Karpas-422 (cell line): Measurements from ENCODE around the gene PIP5KL1. TPM values are rescaled to one million over a fixed set of nuclear protein-coding genes. Genes with fewer than 3 reads are reported as not detected.
A peak's percentile ranks its signal among the peaks of the same experiment; 100 is the strongest.

ENCODE experiments used
- DNase-seq: peaks from one replicate; pipeline ENCODE4 v3.0.0-alpha.2; 2015
- H2AFZ ChIP-seq: fragments of 200-600 bp; sonication (generic); 2 replicates; pipeline ENCODE4 v1.6.1; 2014; ENCODE audit warnings: antibody characterized with exemption, low read length, mixed read lengths
- H3K27ac ChIP-seq: fragments of 200-600 bp; sonication (generic); 2 replicates; pipeline ENCODE4 v1.5.1; 2014; ENCODE audit warnings: mild to moderate bottlenecking, low read length, moderate library complexity
- H3K27me3 ChIP-seq: fragments of 200-600 bp; sonication (generic); 2 replicates; pipeline ENCODE4 v1.6.1; 2014; ENCODE audit warnings: low read length, mixed read lengths
- H3K36me3 ChIP-seq: fragments of 200-600 bp; sonication (generic); 2 replicates; pipeline ENCODE4 v1.6.1; 2014; ENCODE audit warnings: low read length, mixed read lengths; ENCODE audit not compliant: insufficient read depth
- H3K4me1 ChIP-seq: fragments of 200-600 bp; sonication (generic); 2 replicates; pipeline ENCODE4 v1.6.1; 2014; ENCODE audit warnings: mild to moderate bottlenecking, low read length, mixed read lengths
- H3K4me2 ChIP-seq: fragments of 200-600 bp; sonication (generic); 2 replicates; pipeline ENCODE4 v1.6.1; 2014; ENCODE audit warnings: low read length, low read depth, mild to moderate bottlenecking; ENCODE audit not compliant: poor library complexity, severe bottlenecking
- H3K4me3 ChIP-seq: fragments of 200-600 bp; sonication (generic); 2 replicates; pipeline ENCODE4 v1.5.1; 2014; ENCODE audit warnings: mild to moderate bottlenecking, antibody characterized with exemption, low read length, mixed read lengths
- H3K79me2 ChIP-seq: fragments of 200-600 bp; sonication (generic); 2 replicates; pipeline ENCODE4 v1.6.1; 2014; ENCODE audit warnings: mild to moderate bottlenecking, low read length, mixed read lengths
- H3K9ac ChIP-seq: fragments of 200-600 bp; sonication (generic); 2 replicates; pipeline ENCODE4 v1.6.0; 2014; ENCODE audit warnings: low read length
- H3K9me2 ChIP-seq: fragments of 200-600 bp; sonication (generic), shearing (Covaris generic); replicated peaks from 2 replicates; pipeline ENCODE4 v1.6.0; 2014; ENCODE audit warnings: mild to moderate bottlenecking, low read length, moderate library complexity; ENCODE audit not compliant: insufficient read depth
- H3K9me3 ChIP-seq: fragments of 300-700, 200-600 bp; sonication (generic); 2 replicates; pipeline ENCODE4 v1.6.1; 2014; ENCODE audit warnings: low read length, mixed read lengths
- H4K20me1 ChIP-seq: fragments of 200-600 bp; sonication (generic); 2 replicates; pipeline ENCODE4 v1.6.1; 2014; ENCODE audit warnings: mild to moderate bottlenecking, antibody characterized with exemption, low read length, low read depth; ENCODE audit not compliant: insufficient read depth
- total RNA-seq: library from RNA; depleted of rRNA; stranded (reverse); fragments of >200 nt; shearing (Covaris generic); gene quantifications from 2 replicates; pipeline ENCODE4 v1.2.3, GENCODE V29; 2014; ENCODE audit warnings: low replicate concordance

Gene PIP5KL1
- total RNA-seq, 1 experiment from 2014 or later = 2.7 TPM

DNA sequence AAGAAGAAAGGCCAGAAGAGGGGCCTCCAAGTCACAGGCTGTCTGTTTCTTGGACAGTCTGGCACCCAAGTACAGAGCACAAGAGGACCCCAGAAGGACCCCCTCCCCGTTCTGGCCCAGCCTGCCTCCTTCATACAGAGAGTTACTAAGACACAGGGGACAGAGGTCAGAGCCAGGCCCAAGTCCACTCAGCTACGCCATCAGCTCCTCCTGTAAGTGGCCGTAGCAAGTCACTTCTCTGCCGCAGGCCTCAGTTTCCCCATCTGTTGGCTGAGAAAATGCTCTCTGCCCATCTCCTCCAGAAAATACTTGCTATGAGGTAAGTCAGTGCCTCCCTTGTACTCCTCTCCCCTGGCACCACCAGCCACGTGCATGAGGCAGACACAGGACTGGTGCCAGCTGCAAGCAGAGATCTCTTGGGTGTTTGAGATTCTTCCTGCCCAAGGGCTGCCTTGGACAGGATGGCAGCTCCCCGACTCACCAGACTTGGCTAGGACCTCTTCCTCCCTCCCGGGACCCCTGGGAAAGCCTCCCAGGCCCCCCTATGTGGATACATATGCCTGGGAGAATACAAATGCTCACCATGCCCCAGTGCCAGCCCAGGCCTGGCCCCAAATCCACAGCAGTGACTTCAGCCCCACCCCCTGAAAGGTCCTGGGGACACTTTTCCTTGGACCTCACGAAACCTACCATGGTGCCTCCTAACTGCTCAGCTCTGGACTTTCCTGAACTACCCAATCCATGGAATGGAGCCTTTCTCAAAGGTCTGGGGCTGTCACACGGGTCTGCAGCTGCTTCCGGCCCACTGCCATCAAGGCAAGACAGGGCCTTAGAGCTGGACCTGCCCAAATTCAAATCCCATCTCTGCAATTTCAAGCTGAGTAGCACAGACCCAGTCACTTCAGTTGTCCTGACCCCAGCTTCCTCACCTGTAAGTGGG lies 45.1 kb upstream of the PIP5KL1 start:
- H3K79me2 ChIP-seq = no peaks in the 10 kb centered on the region
- H3K9ac ChIP-seq = no peak overlapping the region
- no peaks in the 10 kb centered on the region for H3K36me3 ChIP-seq

DNA sequence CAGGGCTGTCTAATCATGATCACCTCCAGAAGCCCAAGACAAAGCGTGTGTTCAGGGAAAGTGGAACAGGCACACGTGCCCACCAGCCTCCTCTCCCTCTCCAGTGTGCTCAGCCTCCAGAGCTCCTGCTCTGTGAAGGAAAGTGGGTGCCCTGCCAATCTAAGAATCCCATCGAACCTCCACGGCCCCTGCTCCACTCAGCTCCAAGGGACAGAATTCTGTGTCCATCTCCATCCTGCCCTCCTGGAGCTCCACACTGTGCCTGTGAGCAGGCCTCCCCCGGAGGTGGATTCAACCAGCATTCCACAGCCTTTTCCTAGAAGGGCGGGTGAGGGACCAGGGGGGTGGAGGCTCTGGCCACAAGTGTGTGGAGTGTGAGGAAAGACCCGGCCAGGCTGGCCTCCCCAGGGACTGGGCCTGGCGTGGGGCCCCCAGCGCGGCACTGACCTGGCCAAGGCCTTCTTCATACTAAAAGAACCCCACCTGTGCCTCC lies 44.2 kb upstream of the PIP5KL1 start:
- Histone ChIP-seq H3K4me3 (no peak overlapping the region), H3K4me1 (peaks cover 65% of the 10 kb centered on the region), H3K79me2 (no peaks in the 10 kb centered on the region), H3K27ac (no peak overlapping the region), H2AFZ (no peak overlapping the region), H3K9ac (no peak overlapping the region), H3K9me3 (no peaks in the 10 kb centered on the region), H3K4me2 (no peak overlapping the region), H4K20me1 (peaks cover 66% of the 10 kb centered on the region), H3K36me3 (no peaks in the 10 kb centered on the region), H3K27me3 (no peaks in the 10 kb centered on the region), H3K9me2 (no peaks in the 10 kb centered on the region)
- no peak for DNase-seq

More for the DNA sequence above, 45.1 kb upstream of the PIP5KL1 start:
- H2AFZ ChIP-seq = no peak overlapping the region
- H3K9me2 ChIP-seq = no peaks in the 10 kb centered on the region
- DNase-seq = no peak
- peaks cover 69% of the 10 kb centered on the region for H4K20me1 ChIP-seq
- H3K4me2 ChIP-seq = no peak overlapping the region
- H3K27ac ChIP-seq = no peak overlapping the region
- H3K9me3 ChIP-seq = no peaks in the 10 kb centered on the region
- H3K27me3 ChIP-seq = no peaks in the 10 kb centered on the region
- no peak overlapping the region for H3K4me3 ChIP-seq
- H3K4me1 ChIP-seq = peaks cover 65% of the 10 kb centered on the region

DNA sequence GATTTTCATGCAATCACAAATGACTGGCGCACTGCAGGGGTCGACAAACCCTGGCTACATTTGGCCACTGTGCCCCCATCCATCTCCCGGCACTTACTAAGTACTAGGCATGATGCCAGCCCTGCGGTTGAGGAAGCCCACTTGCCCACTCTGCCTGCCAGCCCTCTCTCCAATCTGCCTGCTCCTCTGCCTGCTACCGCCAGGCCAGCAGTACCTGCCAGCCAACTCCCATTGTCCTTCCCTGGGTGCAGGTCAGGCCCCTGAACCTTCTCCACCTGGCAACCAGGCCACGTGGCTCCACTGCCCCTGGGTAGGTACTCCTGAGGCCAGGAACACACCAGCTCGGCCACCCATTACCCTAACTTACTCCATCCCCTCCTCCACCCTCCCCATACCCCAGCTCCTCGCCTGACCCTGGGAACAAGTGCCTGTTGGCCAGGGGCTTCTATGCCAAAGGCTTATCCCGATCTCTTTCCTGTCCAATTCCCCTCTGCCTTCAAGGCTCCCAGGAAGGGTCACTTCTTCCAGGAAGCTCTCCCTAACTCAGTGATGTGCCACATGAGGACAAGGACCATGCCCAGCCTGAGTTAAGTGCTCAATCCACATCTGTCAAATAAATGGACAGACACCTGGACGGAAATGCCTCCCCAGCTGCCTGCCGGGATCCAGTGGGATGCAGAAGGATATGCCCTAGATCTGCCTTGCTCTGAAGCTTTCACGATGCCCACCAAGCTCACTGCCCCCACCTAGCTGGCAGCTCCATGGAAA lies 43.6 kb upstream of the PIP5KL1 start:
- H3K9ac ChIP-seq = no peak overlapping the region
- no peaks in the 10 kb centered on the region for H3K9me3 ChIP-seq
- no peaks in the 10 kb centered on the region for H3K36me3 ChIP-seq
- no peaks in the 10 kb centered on the region for H3K9me2 ChIP-seq
- H3K4me3 ChIP-seq = no peak overlapping the region
- peaks cover 59% of the 10 kb centered on the region for H3K4me1 ChIP-seq
- H3K27me3 ChIP-seq = no peaks in the 10 kb centered on the region
- H2AFZ ChIP-seq = no peak overlapping the region
- no peak overlapping the region for H3K4me2 ChIP-seq
- no peak for DNase-seq
- peaks cover 65% of the 10 kb centered on the region for H4K20me1 ChIP-seq
- no peaks in the 10 kb centered on the region for H3K79me2 ChIP-seq
- H3K27ac ChIP-seq = no peak overlapping the region

DNA sequence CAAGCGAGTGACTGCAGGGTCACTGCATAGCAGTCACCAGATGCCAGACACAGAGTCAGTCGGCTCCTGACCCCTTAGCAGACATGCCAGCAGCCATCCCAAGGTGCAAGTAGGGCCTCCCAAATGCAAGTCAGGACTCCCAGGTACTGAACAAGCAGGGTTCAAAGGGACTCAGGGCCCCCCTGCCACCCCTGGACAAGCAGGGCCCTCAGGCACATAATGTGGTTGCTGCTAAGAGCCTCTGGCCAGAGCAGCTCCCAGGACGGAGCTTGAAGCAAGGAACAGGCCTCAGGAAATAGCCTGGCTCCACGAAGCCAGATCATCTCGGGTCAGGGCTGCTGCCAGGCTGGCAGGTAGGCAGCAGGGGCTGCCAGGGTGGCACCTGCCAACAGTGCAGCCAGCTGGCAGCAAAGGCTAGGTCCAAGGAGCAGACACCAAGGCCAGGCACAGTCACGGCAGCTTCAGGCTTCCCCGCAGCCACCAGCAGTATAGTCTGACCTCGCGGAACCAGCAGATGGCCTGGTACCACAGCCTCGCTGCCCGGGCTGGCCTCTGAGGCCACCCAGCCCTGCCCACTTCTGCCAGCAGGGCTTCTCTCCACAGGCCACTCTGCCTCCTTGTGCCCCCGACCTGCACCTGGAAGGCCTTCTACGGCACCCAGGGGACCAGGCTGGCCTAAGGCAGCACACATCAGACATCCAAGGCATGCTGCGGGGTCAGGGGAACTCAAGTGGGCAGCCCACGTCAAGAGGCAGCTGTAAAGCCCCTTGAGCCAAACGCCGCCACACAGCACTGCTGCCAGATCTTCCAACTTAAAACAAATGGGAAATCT lies 42.8 kb upstream of the PIP5KL1 start:
- no peak overlapping the region for H3K4me2 ChIP-seq
- peaks cover 51% of the 10 kb centered on the region for H3K4me1 ChIP-seq
- no peak overlapping the region for H3K27ac ChIP-seq
- H3K9me2 ChIP-seq = no peaks in the 10 kb centered on the region
- H3K9me3 ChIP-seq = no peaks in the 10 kb centered on the region
- no peaks in the 10 kb centered on the region for H3K79me2 ChIP-seq
- no peak for DNase-seq
- 0 out of 2 replicates have a peak overlapping the region, but pooled peaks have one; percentile 5 for H3K9ac ChIP-seq
- H4K20me1 ChIP-seq = peaks cover 70% of the 10 kb centered on the region
- no peaks in the 10 kb centered on the region for H3K36me3 ChIP-seq
- no peak overlapping the region for H3K4me3 ChIP-seq
- no peak overlapping the region for H2AFZ ChIP-seq
- no peaks in the 10 kb centered on the region for H3K27me3 ChIP-seq

DNA sequence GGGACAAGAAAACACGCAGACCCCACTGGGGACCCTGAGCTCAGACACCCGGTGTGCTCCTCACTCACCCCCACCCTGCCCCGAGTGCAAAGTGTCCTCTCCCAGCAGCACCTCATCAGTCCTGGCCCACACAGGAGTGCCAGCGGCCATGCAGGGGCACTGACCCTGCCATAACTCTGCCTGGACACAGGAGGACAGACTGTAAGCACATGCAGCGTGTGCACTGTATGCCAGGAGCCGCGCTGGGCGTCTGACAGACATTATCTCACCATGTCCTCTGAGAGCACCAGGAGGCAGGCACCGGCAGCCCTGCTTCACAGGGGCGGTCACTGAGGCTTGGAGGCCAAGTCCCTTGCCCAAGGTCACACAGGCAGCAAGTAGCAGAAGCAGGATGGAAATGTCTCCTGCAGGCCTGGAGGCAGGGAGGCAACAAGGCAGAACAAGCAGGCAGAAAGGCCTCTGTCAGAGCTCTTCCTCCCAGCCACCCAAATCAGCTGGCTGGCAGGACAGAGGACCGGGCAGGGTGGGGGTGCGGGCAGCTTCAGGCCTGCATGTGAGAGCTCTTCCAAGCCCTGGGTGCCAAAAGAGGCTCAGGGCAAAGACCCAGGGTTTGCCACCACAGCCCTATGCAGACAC lies 41.8 kb upstream of the PIP5KL1 start:
- DNase-seq = no peak
- Histone ChIP-seq H4K20me1 (peaks cover 70% of the 10 kb centered on the region), H3K36me3 (no peaks in the 10 kb centered on the region), H3K4me1 (peaks cover 40% of the 10 kb centered on the region), H3K9me2 (no peaks in the 10 kb centered on the region), H3K27ac (no peak overlapping the region), H3K4me3 (no peak overlapping the region; the same call in 1 of the 2 replicates), H3K9me3 (no peaks in the 10 kb centered on the region), H3K27me3 (no peaks in the 10 kb centered on the region), H3K4me2 (peak overlapping the region; percentile 33), H2AFZ (no peak overlapping the region), H3K9ac (peak overlapping the region; percentile 40), H3K79me2 (no peaks in the 10 kb centered on the region)

DNA sequence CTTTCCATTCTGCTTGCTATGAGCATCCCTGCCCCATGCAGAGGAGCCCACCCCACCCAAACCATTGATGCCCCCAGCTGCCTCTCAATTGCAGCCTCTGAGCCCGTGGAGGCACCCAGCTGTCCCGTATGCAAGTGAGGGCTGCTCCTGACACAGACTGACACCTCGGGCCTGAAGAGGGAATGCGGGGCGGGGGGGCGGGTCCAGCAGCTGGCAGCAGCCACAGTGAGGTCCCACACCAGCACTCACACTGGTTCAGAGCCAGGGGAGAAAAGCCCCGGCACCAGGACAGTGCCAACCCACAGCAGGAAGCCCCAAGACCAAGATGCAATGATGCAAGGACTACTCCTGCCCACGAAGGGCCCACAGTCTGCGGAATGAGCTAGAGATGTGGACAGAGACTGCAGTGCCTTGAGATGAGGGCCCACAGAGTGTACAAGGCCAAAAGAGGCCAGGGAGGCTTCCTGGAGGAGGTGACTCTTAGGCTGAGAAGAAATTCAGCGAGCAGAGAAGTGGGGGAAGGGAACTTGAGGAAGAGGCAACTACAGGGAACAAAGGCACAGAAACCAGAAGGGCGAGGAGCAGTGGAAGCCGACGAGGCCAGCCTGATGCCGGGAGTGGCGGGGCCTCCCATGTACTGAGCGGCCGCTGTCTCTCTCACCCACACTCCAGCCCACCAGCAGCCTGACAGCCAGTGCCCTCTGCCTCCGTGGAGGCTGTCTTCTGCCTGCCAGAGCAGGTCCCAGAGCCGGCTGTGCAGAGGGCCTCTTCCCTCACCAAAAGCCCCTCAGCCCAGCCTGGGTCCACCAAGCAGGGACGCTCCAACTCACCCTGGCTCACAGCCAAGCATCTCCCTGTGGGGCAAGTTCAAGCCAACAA lies 41.0 kb upstream of the PIP5KL1 start:
- no peaks in the 10 kb centered on the region for H3K9me3 ChIP-seq

More for the DNA sequence above, 41.0 kb upstream of the PIP5KL1 start:
- Histone ChIP-seq H2AFZ (no peak overlapping the region), H3K79me2 (no peaks in the 10 kb centered on the region), H3K4me3 (no peak overlapping the region; the same call in 1 of the 2 replicates), H3K9ac (peak overlapping the region; percentile 40), H3K27me3 (no peaks in the 10 kb centered on the region), H3K9me2 (no peaks in the 10 kb centered on the region), H4K20me1 (peaks cover 72% of the 10 kb centered on the region), H3K36me3 (no peaks in the 10 kb centered on the region), H3K4me1 (peaks cover 42% of the 10 kb centered on the region), H3K4me2 (peak overlapping the region; percentile 33), H3K27ac (peak overlapping the region; percentile 25; the same call in 1 of the 2 replicates)
- DNase-seq = no peak
